HUES64 (cell line): Measurements from ENCODE around the gene WHAMM.
A peak's percentile ranks its signal among the peaks of the same experiment; 100 is the strongest.
"Not testable (repeated sequence)": the region's sequence is repeated elsewhere in the genome, so short reads cannot be mapped to it uniquely, and the experiment has no call there.

Experiments used
- H3K27ac ChIP-seq: 2 replicates; pipeline ENCODE4 v1.7.0; 2013; ENCODE audit warnings: low read depth, low read length, inconsistent platforms
- H3K27me3 ChIP-seq: 2 replicates; pipeline ENCODE4 v1.6.1; 2013; ENCODE audit warnings: mild to moderate bottlenecking, low read length; ENCODE audit not compliant: insufficient read depth
- H3K36me3 ChIP-seq: 2 replicates; pipeline ENCODE4 v1.6.1; 2013; ENCODE audit warnings: mild to moderate bottlenecking, low read length; ENCODE audit not compliant: insufficient read depth
- H3K4me1 ChIP-seq: 2 replicates; pipeline ENCODE4 v1.6.1; 2013; ENCODE audit warnings: mild to moderate bottlenecking, low read length, moderate library complexity; ENCODE audit not compliant: insufficient read depth
- H3K4me3 ChIP-seq: 2 replicates; pipeline ENCODE4 v1.5.1; 2013; ENCODE audit warnings: mild to moderate bottlenecking, low read length, moderate library complexity
- H3K9ac ChIP-seq: 2 replicates; pipeline ENCODE4 v1.6.1; 2013; ENCODE audit warnings: mild to moderate bottlenecking, low read depth, low read length
- H3K9me3 ChIP-seq: 2 replicates; pipeline ENCODE4 v1.6.1; 2013; ENCODE audit warnings: low read depth, low read length; ENCODE audit not compliant: insufficient read depth
- WGBS: fragments of 150-250, 120-280 bp; methylation state at CpG from one replicate; pipeline ENCODE4 v1.1.7; 2013; ENCODE audit warnings: missing lambda C conversion rate; 5-methylcytosine and 5-hydroxymethylcytosine counted together

The WHAMM gene

DNA sequence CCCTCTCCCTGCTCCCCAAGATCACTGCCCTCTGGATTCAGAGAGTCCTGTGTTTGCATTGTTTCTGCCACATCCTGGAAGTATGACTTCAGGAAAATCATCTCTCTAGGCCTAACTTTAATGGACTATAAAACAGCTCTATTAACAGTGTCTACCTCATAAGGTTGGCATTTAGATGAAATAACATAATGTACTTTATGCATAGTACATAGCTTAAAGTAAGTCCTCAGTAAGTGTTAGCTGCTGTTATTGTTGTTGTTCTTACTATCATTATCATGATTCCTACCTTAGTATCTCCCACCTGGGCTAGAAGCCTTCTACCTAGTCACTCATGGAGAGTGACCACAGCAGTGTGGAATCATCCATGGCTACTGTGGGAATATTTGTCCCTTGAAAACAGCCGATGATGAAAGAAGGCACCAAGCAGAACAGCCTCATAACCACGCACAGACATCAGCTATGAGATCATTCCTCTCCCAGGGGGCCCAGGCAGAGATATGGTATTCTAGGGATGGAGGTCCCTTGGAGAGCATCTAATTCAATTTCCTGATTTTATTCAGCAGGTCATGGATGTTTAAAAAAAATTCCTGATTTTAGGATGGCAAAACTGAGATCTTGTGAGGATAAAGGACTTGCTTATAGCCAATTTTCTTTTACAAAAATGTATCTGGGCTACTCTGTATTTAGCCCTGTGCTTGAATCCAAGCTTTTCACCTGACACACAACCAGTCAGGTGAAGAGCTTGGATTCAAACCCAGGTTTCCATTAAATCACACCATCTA lies 5.4 kb upstream of the WHAMM start:
- no peak overlapping the region for H3K9ac ChIP-seq
- H3K4me3 ChIP-seq = no peak overlapping the region
- no peaks in the 10 kb centered on the region for H3K9me3 ChIP-seq
- peaks cover 38% of the 10 kb centered on the region for H3K27me3 ChIP-seq
- no peaks in the 10 kb centered on the region for H3K4me1 ChIP-seq
- no peak overlapping the region for H3K27ac ChIP-seq
- H3K36me3 ChIP-seq = no peaks in the 10 kb centered on the region
- WGBS = 40% methylated on average over 1 of the region's 2 CpGs

GRCh38 chr15:82804575-82804949 lies 4.9 kb upstream of the WHAMM start:
- Histone ChIP-seq H3K4me1 (no peaks in the 10 kb centered on the region), H3K4me3 (no peak overlapping the region), H3K9me3 (no peaks in the 10 kb centered on the region), H3K27ac (no peak overlapping the region), H3K9ac (no peak overlapping the region), H3K27me3 (peaks cover 38% of the 10 kb centered on the region), H3K36me3 (no peaks in the 10 kb centered on the region)
- 91% methylated on average over 1 of the region's 1 CpG for WGBS

GRCh38 chr15:82805994-82806406 lies 3.4 kb upstream of the WHAMM start, which contains the start of gene FSD2:
FSD2 (minus strand) TSS chr15:82806069; CDS start chr15:82787390, 18,679 bp downstream.
- H3K27me3 ChIP-seq = peaks cover 39% of the 10 kb centered on the region
- no peaks in the 10 kb centered on the region for H3K9me3 ChIP-seq
- WGBS = 82% methylated on average over 2 of the region's 2 CpGs
- H3K27ac ChIP-seq = no peak within 1 kb of the TSS
- H3K4me1 ChIP-seq = peaks cover 5% of the 10 kb centered on the region
- H3K36me3 ChIP-seq = no peaks in the 10 kb centered on the region
- H3K4me3 ChIP-seq = no peak within 1 kb of the TSS
- H3K9ac ChIP-seq = no peak within 1 kb of the TSS

GRCh38 chr15:82807920-82808633 lies 1.4 kb upstream of the WHAMM start:
- no peak overlapping the region for H3K4me3 ChIP-seq

GRCh38 chr15:82808634-82809041 lies 790 bp upstream of the WHAMM start:
- Histone ChIP-seq H3K4me3 (no peak overlapping the region), H3K27me3 (peaks cover 22% of the 10 kb centered on the region), H3K4me1 (peaks cover 12% of the 10 kb centered on the region), H3K36me3 (peaks cover 4% of the 10 kb centered on the region; the same call in 1 of the 2 replicates), H3K9ac (no peak overlapping the region), H3K27ac (no peak overlapping the region), H3K9me3 (no peaks in the 10 kb centered on the region)
- 84% methylated on average over 9 of the region's 9 CpGs for WGBS

More at GRCh38 chr15:82807920-82808633, 1.4 kb upstream of the WHAMM start:
- Histone ChIP-seq H3K27ac (no peak overlapping the region), H3K9ac (no peak overlapping the region), H3K9me3 (no peaks in the 10 kb centered on the region), H3K36me3 (peaks cover 2% of the 10 kb centered on the region; the same call in 1 of the 2 replicates), H3K27me3 (peaks cover 28% of the 10 kb centered on the region), H3K4me1 (peaks cover 12% of the 10 kb centered on the region)
- 84% methylated on average over 8 of the region's 11 CpGs for WGBS

GRCh38 chr15:82810061-82810889 lies 847 bp downstream of the WHAMM start:
- Histone ChIP-seq H3K4me3 (peak overlapping the region; percentile 77), H3K36me3 (peaks cover 10% of the 10 kb centered on the region; the same call in 1 of the 2 replicates), H3K4me1 (peaks cover 12% of the 10 kb centered on the region), H3K27me3 (peaks cover 12% of the 10 kb centered on the region; the same call in 1 of the 2 replicates), H3K9me3 (no peaks in the 10 kb centered on the region), H3K9ac (peak overlapping the region; percentile 56), H3K27ac (no peak overlapping the region)
- under 1% methylated on average over 81 of the region's 81 CpGs for WGBS

DNA sequence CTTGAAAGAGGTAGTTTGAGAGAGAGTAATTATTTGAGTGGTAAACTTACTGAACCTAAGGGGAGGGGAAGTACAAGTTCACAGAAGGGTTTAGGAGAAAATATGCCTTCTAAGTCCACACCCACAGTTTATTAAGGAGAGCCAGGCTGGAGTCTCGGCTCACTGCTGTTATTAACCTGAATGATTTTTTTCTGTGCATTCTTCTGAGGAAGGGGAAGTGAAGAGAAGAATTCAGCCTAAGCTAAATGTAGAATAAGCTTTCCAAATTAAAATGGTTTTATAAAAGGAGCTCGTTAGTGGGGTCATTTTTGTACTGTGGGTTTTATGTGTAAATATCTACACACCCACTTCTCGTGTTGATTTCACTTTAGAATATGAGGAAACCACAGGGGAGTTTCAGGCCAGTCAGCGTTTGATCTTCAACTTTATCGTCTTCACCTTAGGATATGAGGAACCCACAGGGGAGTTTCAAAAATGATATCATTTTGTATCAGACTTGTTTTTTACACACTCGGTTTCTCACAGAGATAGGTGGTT lies 1.5 kb downstream of the WHAMM start:
- Histone ChIP-seq H3K9me3 (no peaks in the 10 kb centered on the region), H3K4me3 (peak overlapping the region; percentile 77), H3K27ac (no peak overlapping the region), H3K27me3 (peaks cover 12% of the 10 kb centered on the region; the same call in 1 of the 2 replicates), H3K9ac (peak overlapping the region; percentile 56; the same call in 1 of the 2 replicates), H3K36me3 (peaks cover 10% of the 10 kb centered on the region; the same call in 1 of the 2 replicates), H3K4me1 (peaks cover 12% of the 10 kb centered on the region)
- 48% methylated on average over 4 of the region's 6 CpGs for whole genome bisulfite sequencing

DNA sequence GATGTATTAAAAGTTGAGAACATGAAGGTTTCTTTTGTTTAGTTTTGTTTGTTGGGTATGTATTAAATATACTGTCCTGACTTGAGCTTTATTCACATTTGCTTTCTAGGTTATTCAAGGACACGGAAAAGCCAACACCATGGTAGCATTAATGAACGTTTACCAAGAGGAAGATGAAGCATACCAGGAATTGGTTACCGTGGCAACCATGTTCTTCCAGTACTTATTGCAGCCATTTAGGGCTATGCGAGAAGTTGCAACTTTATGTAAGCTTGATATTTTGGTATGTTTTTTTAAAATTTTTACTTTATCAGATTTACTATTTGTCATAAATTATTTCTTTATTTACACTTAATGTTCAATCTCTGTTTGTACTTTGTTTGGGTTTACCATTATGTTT lies 3.6 kb downstream of the WHAMM start:
- H3K9me3 ChIP-seq = no peaks in the 10 kb centered on the region
- H3K4me1 ChIP-seq = peaks cover 12% of the 10 kb centered on the region
- H3K27ac ChIP-seq = no peak overlapping the region
- WGBS = 94% methylated on average over 4 of the region's 4 CpGs
- peaks cover 12% of the 10 kb centered on the region; the same call in 1 of the 2 replicates for H3K27me3 ChIP-seq
- no peak overlapping the region for H3K4me3 ChIP-seq
- H3K9ac ChIP-seq = no peak overlapping the region
- peaks cover 25% of the 10 kb centered on the region for H3K36me3 ChIP-seq

GRCh38 chr15:82820128-82820527 lies 10.7 kb downstream of the WHAMM start:
- H3K4me1 ChIP-seq = no peaks in the 10 kb centered on the region
- no peak overlapping the region for H3K9ac ChIP-seq
- H3K4me3 ChIP-seq = no peak overlapping the region
- H3K27ac ChIP-seq = no peak overlapping the region
- no peaks in the 10 kb centered on the region for H3K27me3 ChIP-seq
- peaks cover 48% of the 10 kb centered on the region for H3K36me3 ChIP-seq
- peaks cover 10% of the 10 kb centered on the region; the same call in 1 of the 2 replicates for H3K9me3 ChIP-seq

DNA sequence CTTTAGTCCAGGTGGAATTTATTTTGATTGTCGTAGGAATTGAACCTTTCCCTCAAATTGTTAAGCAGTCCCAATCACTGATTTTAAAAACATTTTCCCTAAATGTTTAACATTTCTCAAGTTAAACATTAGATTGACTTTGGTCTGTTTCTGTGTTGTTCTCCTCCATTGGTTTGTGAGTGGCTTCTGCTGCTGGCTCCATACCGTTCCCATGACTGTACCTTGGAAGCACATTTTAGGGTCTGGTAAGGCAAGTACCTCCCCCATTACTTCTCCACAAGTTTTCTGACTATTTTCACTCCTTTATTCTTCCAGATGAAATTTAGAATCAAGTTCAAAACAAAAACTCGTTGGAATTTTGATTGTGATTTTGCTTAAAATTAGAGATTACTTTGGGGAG lies 12.0 kb downstream of the WHAMM start:
- H3K4me3 ChIP-seq, H3K4me1 ChIP-seq, H3K27me3 ChIP-seq, H3K27ac ChIP-seq, H3K9ac ChIP-seq, H3K9me3 ChIP-seq: not testable (repeated sequence)
- peaks cover 54% of the 10 kb centered on the region for H3K36me3 ChIP-seq
- WGBS = 85% methylated on average over 1 of the region's 3 CpGs
